GM10266 (cell line): ENCODE data around the gene RNF208.

Experiments
- DNase-seq: peaks from one replicate; pipeline ENCODE4 v3.0.0; 2012; ENCODE audit errors: extremely low spot score
- TF ChIP-seq, protein P1 (sequence below): IDR thresholded peaks from 2 replicates; pipeline ENCODE4 v1.5.1; 2012; ENCODE audit warnings: mild to moderate bottlenecking, low read depth; ENCODE audit not compliant: control insufficient read depth, insufficient read depth; ENCODE audit errors: missing control alignments

The RNF208 gene

DNA sequence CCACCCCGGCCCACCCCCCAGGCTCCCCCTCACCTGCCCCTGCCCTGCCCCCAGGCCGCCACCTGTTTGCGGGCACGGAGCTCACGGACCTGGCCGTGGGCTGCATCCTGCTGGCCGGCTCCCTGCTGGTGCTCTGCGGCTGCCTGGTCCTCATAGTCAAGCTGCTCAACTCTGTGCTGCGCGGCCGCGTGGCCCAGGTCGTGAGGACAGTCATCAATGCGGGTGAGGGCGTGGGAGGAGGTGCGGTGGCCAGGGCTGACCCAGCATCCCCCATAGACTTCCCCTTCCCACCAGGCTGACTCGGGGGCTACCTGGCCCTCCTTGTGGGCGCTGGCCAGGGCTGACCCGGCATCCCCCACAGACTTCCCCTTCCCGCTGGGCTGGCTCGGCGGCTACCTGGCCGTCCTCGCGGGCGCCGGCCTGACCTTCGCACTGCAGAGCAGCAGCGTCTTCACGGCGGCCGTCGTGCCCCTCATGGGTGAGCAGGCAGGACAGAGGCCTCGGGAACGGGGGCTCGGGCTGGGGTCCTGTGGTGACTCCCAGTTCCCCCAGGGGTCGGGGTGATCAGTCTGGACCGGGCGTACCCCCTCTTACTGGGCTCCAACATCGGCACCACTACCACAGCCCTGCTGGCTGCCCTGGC lies 12.1 kb upstream of the RNF208 start:
- no peak for DNase-seq
- TF ChIP-seq, protein P1, sequence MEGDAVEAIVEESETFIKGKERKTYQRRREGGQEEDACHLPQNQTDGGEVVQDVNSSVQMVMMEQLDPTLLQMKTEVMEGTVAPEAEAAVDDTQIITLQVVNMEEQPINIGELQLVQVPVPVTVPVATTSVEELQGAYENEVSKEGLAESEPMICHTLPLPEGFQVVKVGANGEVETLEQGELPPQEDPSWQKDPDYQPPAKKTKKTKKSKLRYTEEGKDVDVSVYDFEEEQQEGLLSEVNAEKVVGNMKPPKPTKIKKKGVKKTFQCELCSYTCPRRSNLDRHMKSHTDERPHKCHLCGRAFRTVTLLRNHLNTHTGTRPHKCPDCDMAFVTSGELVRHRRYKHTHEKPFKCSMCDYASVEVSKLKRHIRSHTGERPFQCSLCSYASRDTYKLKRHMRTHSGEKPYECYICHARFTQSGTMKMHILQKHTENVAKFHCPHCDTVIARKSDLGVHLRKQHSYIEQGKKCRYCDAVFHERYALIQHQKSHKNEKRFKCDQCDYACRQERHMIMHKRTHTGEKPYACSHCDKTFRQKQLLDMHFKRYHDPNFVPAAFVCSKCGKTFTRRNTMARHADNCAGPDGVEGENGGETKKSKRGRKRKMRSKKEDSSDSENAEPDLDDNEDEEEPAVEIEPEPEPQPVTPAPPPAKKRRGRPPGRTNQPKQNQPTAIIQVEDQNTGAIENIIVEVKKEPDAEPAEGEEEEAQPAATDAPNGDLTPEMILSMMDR: no peak

DNA sequence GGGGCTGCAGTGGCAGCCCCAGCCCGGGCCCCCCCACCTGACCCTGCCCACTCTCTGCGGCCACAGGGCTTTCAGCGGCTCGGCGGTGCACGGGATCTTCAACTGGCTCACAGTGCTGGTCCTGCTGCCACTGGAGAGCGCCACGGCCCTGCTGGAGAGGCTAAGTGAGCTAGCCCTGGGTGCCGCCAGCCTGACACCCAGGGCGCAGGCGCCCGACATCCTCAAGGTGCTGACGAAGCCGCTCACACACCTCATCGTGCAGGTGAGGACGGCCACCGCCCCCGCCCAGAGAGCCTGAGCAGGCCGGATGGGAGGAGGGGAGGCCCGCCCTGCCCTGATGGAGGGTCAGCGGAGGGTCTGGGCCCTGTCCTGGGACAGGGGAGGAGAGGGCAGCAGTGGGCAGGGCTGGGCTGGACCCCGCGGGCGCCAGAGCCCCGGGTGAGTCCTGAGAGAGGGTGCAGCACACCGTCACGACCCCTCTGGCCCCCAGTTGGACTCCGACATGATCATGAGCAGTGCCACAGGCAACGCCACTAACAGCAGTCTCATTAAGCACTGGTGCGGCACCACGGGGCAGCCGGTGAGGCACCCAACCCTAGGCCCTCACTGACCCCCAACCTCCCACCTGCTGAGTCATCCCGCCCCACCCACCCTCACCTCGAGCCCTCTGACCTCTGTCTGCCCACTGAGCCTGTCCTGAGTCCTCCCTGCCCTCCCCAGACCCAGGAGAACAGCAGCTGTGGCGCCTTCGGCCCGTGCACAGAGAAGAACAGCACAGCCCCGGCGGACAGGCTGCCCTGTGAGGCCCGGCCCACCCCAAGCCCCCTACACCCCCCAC lies 11.3 kb upstream of the RNF208 start:
- TF ChIP-seq, protein P1: no peak
- DNase-seq: no peak

DNA sequence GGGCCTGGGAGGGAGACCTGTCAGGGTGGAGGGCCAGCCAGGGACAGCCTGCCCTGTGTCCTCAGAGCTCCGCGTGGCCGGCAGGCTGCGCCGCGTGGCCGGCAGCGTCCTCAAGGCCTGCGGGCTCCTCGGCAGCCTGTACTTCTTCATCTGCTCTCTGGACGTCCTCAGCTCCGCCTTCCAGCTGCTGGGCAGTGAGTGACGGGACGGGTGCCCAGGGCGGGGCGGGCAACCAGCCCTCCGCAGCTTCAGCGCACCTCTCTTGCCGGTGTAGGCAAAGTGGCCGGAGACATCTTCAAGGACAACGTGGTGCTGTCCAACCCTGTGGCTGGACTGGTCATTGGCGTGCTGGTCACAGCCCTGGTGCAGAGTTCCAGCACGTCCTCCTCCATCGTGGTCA lies 10.5 kb upstream of the RNF208 start:
- TF ChIP-seq, protein P1: no peak
- no peak for DNase-seq

DNA sequence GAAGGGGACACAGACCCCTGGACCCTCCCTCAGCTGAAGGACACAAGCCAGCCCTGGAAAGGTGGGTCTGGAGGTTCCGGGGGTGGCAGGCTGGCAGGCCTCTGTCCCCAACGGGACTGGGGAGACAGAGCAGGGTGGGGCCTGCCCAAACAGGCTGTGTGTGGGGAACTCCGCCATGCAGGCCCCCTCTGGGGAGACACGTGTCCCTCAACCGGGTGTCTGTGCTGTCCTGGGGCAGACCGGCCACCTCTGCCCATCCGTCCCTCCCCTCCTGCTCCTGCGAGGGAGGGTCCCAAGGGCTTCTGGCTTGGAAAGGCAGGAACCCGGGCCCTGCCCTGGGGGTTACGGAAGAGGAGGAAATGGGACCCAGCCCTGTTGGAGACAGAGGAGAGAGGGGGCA lies 10.1 kb upstream of the RNF208 start:
- DNase-seq: no peak
- TF ChIP-seq, protein P1: no peak

DNA sequence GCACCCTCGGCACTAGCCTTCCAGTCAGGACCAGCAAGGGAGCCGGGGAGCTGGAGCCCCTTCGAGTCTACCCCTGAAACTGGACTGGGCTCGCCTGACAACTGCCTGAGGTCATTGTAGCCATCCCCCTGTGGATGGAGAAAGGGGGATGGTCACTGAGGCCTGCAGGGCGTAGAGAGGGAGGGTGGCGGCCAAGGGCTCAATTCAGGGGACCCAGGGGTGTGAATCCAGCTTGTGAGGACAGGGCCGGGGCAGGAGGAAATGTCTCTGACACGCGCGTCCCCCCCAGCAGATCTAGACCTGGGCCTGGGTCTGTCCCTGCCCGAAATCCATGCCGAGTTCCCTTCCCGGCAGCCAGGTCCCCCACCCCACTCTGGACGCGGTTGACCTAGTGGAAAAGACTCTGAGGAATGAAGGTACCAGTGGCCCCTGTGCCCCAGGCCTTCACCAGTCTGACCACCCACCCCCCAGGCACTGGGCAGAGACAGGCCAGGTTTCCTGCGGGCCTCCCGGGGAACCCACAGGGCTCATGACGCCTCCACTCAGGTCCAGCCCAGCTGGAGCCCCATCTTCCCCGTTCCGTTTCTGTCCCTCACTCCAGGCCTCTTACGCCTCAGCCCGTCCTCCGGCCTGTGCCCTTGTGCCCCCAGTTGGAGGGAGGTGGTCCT lies 9.5 kb upstream of the RNF208 start:
- TF ChIP-seq, protein P1: no peak
- DNase-seq: no peak

DNA sequence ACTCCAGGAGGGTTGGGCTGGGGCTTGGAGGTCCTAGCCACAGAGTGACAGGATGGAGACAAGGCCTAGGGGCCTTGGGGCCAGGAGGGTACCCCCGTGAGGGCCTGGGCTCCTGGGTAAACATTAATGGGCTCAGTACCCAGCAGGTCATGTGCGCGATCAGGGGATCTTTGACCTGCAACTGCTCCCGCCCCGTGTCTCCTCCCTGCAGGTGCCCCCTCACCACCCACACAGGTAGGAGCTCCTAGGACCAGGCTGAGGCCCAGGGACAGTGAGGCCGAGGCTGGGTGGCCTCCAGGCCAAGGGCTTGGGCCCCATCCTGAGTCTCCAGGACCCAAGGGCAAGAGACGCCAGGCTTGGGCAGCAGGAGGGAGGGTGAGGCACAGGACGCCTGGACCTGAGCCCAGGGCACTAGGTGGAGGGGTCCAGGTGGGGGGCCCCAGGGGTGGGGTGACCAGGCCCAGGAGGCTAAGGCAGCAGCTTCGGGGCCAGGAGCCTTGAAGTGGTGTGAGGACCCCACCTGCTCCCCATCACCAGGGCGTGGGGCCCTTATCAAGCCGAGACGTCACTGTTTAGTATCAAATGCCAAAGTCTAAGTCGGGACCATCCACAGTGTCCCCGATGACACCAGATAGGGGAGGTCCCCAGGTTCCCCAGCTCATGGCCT lies 8.8 kb upstream of the RNF208 start, which contains the start of gene SLC34A3:
Gene SLC34A3 (plus strand): TSS at position 197 of the 667 bp plus-strand sequence. CDS start 802 bp downstream, outside the sequence.
- no peak for DNase-seq
- TF ChIP-seq, protein P1: no peak
